RPMI7951 (cell line): ENCODE results near the gene SLC22A31. TPM values are rescaled to one million over a fixed set of nuclear protein-coding genes. Genes with fewer than 3 reads are reported as not detected.
"Not testable (repeated sequence)": the region's sequence is repeated elsewhere in the genome, so short reads cannot be mapped to it uniquely, and the experiment has no call there.

Experiments
- DNase-seq: peaks from one replicate; pipeline ENCODE4 v3.0.0-alpha.2; 2012; ENCODE audit warnings: low read depth
- total RNA-seq: library from RNA; depleted of rRNA; stranded (reverse); fragments of >200 nt; shearing (Covaris generic); gene quantifications from 2 replicates; pipeline ENCODE4 v1.2.3, GENCODE V29; 2014

The SLC22A31 gene
- total RNA-seq, 1 experiment from 2014 or later, result 0.12 TPM

GRCh38 chr16:89166696-89167424 lies 33.5 kb downstream of the SLC22A31 start:
- DNase-seq, result no peak

- DNase-seq, result not testable (repeated sequence)
Observed at GRCh38 chr16:89165681-89165979, 34.7 kb downstream of the SLC22A31 start.

- no peak for DNase-seq
Observed at GRCh38 chr16:89164847-89165680, 35.3 kb downstream of the SLC22A31 start.

GRCh38 chr16:89164436-89164835 lies 35.9 kb downstream of the SLC22A31 start:
- DNase-seq, result no peak

- DNase-seq, result no peak
Observed at GRCh38 chr16:89163297-89163696, 37.0 kb downstream of the SLC22A31 start.

GRCh38 chr16:89161763-89162713 lies 38.3 kb downstream of the SLC22A31 start:
- DNase-seq, result no peak

GRCh38 chr16:89160977-89161701 lies 39.2 kb downstream of the SLC22A31 start:
- no peak for DNase-seq

GRCh38 chr16:89159850-89160354 lies 40.4 kb downstream of the SLC22A31 start:
- no peak for DNase-seq

GRCh38 chr16:89159066-89159849 lies 41.1 kb downstream of the SLC22A31 start:
- DNase-seq, result no peak

- no peak for DNase-seq
Observed at GRCh38 chr16:89157778-89158177, 42.6 kb downstream of the SLC22A31 start.

- no peak for DNase-seq
Observed at GRCh38 chr16:89156740-89157645, 43.3 kb downstream of the SLC22A31 start.

GRCh38 chr16:89155851-89156739 lies 44.2 kb downstream of the SLC22A31 start:
- peak; percentile 41 for DNase-seq

GRCh38 chr16:89155184-89155679 lies 45.1 kb downstream of the SLC22A31 start:
- peak; percentile 67 for DNase-seq

GRCh38 chr16:89154390-89155183 lies 45.8 kb downstream of the SLC22A31 start:
- DNase-seq, result no peak

GRCh38 chr16:89153848-89154271 lies 46.5 kb downstream of the SLC22A31 start:
- no peak for DNase-seq

GRCh38 chr16:89152831-89153700 lies 47.3 kb downstream of the SLC22A31 start:
- DNase-seq, result no peak
